K562 (cell line): ENCODE measurements around the gene LAG3. TPM values are rescaled to one million over a fixed set of nuclear protein-coding genes. Genes with fewer than 3 reads are reported as not detected.
A peak's percentile ranks its signal among the peaks of the same experiment; 100 is the strongest.

Experiments used
- BCL6 ChIP-seq: fragments of 250-450 bp; sonication (Bioruptor Pico); IDR thresholded peaks from 2 replicates; pipeline ENCODE4 v1.4.0; 2020
- BRD9 ChIP-seq: fragments of 450-650 bp; IDR thresholded peaks from 2 replicates; pipeline ENCODE4 v1.6.1; 2018; ENCODE audit warnings: low read depth; ENCODE audit not compliant: partially characterized antibody
- DACH1 ChIP-seq: fragments of 450-650 bp; IDR thresholded peaks from 2 replicates; pipeline ENCODE4 v1.6.1; 2018; ENCODE audit not compliant: partially characterized antibody
- FOSL1 ChIP-seq: fragments of 200-800 bp; sonication (Bioruptor generic); conservative IDR thresholded peaks from 2 replicates; pipeline ENCODE4 v1.6.1; 2016; ENCODE audit warnings: missing genetic modification characterization, missing compliant biosample characterization
- GATAD2B ChIP-seq: fragments of 450-650 bp; IDR thresholded peaks from 2 replicates; pipeline ENCODE4 v1.6.1; 2017; ENCODE audit warnings: mild to moderate bottlenecking, borderline replicate concordance
- HNRNPH1 ChIP-seq: fragments of 200-400 bp; formaldehyde crosslinking; optimal IDR thresholded peaks from 2 replicates; pipeline ENCODE3; 2017; ENCODE audit warnings: low read depth, mild to moderate bottlenecking, low read length, moderate library complexity
- LARP7 ChIP-seq: fragments of 450-650 bp; IDR thresholded peaks from 2 replicates; pipeline ENCODE4 v1.6.1; 2016
- NEUROD1 ChIP-seq: fragments of 150-350 bp; IDR thresholded peaks from 2 replicates; pipeline ENCODE4 v1.6.1; 2014; ENCODE audit warnings: borderline replicate concordance, low read length, low read depth; ENCODE audit not compliant: partially characterized antibody
- NFRKB ChIP-seq: fragments of 450-650 bp; IDR thresholded peaks from 2 replicates; pipeline ENCODE4 v1.6.1; 2016; ENCODE audit warnings: low read depth
- RHOXF2B ChIP-seq: fragments of 250-450 bp; sonication (Bioruptor Pico); conservative IDR thresholded peaks from 2 replicates; pipeline ENCODE4 v1.5.1; 2021
- SMAD2 ChIP-seq: fragments of 150-350 bp; IDR thresholded peaks from 2 replicates; pipeline ENCODE4 v1.6.1; 2014; ENCODE audit warnings: low read depth, mild to moderate bottlenecking, low read length
- ZFP1 ChIP-seq: fragments of 450-650 bp; formaldehyde crosslinking; IDR thresholded peaks from 2 replicates; pipeline ENCODE4 v1.4.0; 2020; ENCODE audit warnings: mild to moderate bottlenecking, mixed read lengths
- ZKSCAN1 ChIP-seq: fragments of 150-350 bp; IDR thresholded peaks from 2 replicates; pipeline ENCODE4 v1.6.1; 2016; ENCODE audit warnings: low read depth, low read length
- ZNF445 ChIP-seq: fragments of 250-450 bp; sonication (Bioruptor Pico); IDR thresholded peaks from 2 replicates; pipeline ENCODE4 v1.4.0; 2020; ENCODE audit warnings: low read depth, mild to moderate bottlenecking, moderate library complexity
- polyA plus RNA-seq, 8 experiments: library from polyadenylated mRNA; depleted of rRNA in 4 of 8; stranded (reverse) in 5 of 8; unstranded in 3 of 8; fragments of >200 nt; fragmentation: Nextera tagmentation in 2 of 8; fragmentation: Illumina TruSeq in 1 of 8; extraction: Ambion mirVana in 2 of 8; extraction: Trizol in 1 of 8; gene quantifications; 2 replicates each; pipeline versions ENCODE4 v1.2.1 to v1.2.3, GENCODE V29; 2011 to 2014; ENCODE audit warnings: inconsistent platforms in 1 of 8, missing spikeins in 1 of 8
- total RNA-seq, 7 experiments: library from RNA; depleted of rRNA in 6 of 7; stranded (reverse); fragments of >200 nt in 6 of 7; fragmentation: Illumina TruSeq in 2 of 7; extraction: Trizol in 2 of 7; gene quantifications; 2 replicates each; pipeline versions ENCODE4 v1.2.1 to v1.2.3, GENCODE V29; 2011 to 2021; ENCODE audit warnings: low replicate concordance in 1 of 7
- TF ChIP-seq, protein P1 (sequence below), 2 experiments: fragments of 450-650 bp in 1 of 2; sonication (generic) in 1 of 2; formaldehyde crosslinking in 1 of 2; IDR thresholded peaks in 1 of 2; conservative IDR thresholded peaks in 1 of 2; 2 replicates each; pipeline versions ENCODE4 v1.6.1 to v1.8.1; 2016 to 2023; ENCODE audit warnings: mild to moderate bottlenecking in 2 of 2, moderate library complexity in 2 of 2, inconsistent platforms in 1 of 2, missing genetic modification reagents in 1 of 2
- TF ChIP-seq, protein P2 (sequence below), 2 experiments: fragments of 450-650 bp; formaldehyde crosslinking in 1 of 2; IDR thresholded peaks; 2 replicates each; pipeline versions ENCODE4 v1.4.0 to v1.6.1; 2014 to 2020; ENCODE audit warnings: mild to moderate bottlenecking in 2 of 2, borderline replicate concordance in 1 of 2, low read depth in 1 of 2
- TF ChIP-seq, protein P3 (sequence below): fragments of 250-450 bp; sonication (Bioruptor Pico); IDR thresholded peaks from 2 replicates; pipeline ENCODE4 v1.4.0; 2020

The LAG3 gene
- total and polyA plus RNA-seq, 9 of the 15 experiments (the other 6 are each of a cell fraction or from before 2014, with no cell fraction given) = 0.07 to 0.66 (median 0.09) TPM; not detected in 1

DNA sequence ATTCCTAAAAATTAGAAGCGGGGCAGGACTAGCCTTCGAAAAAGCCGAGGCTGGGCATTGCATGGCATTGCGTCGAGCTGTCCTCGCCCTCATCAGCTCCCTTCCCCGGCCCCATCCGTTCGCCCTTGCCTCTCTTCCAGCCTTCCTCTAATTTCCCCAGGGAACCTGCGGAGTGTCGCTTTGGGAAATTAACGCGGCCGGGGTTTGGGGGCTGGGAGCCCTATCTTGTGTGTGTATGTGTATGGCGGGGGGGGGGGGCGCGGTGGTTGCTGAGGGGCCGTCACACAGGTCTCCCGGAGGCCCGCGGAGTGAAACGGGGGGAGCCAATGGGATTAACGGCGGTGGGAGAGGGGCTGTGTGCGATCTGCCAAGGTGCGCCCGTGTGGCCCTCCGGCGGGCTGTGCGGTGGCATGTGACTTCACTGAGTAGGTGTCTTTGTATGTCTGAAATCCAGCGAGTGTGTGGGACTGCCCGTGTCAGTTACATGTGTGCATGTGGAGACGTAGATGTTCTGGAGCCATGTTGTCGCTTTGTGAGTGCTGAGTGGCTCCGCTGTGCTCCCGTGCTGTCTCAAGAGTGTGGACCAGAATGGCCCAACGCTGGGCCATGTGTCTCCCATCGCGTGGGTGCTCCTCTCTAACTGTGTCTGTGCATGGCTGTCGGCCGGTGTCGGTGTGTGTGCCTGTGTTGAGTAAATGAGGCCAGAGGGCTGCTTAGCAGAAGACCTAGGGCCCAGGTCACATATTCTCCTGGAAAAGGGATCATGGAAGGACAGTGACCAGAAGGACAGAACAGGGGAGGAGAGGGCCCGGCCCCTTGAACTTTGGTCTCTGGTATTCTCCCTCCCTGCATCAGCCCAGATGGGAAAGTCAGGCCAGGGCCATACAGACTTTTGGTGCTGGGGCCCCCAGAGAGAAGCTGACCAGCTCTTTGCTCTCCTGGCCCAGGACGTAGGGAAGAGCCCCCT lies 4.7 kb upstream of the LAG3 start (continued):
- TF ChIP-seq NFRKB (no peak), ZFP1 (CRISPR knock-in tag) (no peak), BCL6 (CRISPR knock-in tag) (no peak), ZKSCAN1 (0 out of 2 replicates have a peak, but pooled peaks have one; percentile 18), ZNF445 (CRISPR knock-in tag) (no peak), DACH1 (no peak), LARP7 (no peak), HNRNPH1 (no peak), RHOXF2B (no peak), NEUROD1 (peak; percentile 0), BRD9 (no peak), SMAD2 (no peak), FOSL1 (tag) (no peak), GATAD2B (no peak)
- TF ChIP-seq, protein P1, sequence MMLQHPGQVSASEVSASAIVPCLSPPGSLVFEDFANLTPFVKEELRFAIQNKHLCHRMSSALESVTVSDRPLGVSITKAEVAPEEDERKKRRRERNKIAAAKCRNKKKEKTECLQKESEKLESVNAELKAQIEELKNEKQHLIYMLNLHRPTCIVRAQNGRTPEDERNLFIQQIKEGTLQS (IDR thresholded peaks at IDR 0.05) = no peak
- TF ChIP-seq, protein P1 (CRISPR knock-in tag; conservative IDR thresholded peaks at IDR 0.05) = no peak
- TF ChIP-seq, protein P2, sequence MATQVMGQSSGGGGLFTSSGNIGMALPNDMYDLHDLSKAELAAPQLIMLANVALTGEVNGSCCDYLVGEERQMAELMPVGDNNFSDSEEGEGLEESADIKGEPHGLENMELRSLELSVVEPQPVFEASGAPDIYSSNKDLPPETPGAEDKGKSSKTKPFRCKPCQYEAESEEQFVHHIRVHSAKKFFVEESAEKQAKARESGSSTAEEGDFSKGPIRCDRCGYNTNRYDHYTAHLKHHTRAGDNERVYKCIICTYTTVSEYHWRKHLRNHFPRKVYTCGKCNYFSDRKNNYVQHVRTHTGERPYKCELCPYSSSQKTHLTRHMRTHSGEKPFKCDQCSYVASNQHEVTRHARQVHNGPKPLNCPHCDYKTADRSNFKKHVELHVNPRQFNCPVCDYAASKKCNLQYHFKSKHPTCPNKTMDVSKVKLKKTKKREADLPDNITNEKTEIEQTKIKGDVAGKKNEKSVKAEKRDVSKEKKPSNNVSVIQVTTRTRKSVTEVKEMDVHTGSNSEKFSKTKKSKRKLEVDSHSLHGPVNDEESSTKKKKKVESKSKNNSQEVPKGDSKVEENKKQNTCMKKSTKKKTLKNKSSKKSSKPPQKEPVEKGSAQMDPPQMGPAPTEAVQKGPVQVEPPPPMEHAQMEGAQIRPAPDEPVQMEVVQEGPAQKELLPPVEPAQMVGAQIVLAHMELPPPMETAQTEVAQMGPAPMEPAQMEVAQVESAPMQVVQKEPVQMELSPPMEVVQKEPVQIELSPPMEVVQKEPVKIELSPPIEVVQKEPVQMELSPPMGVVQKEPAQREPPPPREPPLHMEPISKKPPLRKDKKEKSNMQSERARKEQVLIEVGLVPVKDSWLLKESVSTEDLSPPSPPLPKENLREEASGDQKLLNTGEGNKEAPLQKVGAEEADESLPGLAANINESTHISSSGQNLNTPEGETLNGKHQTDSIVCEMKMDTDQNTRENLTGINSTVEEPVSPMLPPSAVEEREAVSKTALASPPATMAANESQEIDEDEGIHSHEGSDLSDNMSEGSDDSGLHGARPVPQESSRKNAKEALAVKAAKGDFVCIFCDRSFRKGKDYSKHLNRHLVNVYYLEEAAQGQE (IDR thresholded peaks at IDR 0.05; ENCODE audit: borderline replicate concordance) = no peak
- TF ChIP-seq, protein P2 (CRISPR knock-in tag; IDR thresholded peaks at IDR 0.05; ENCODE audit: low read depth) = no peak
- TF ChIP-seq, protein P3, sequence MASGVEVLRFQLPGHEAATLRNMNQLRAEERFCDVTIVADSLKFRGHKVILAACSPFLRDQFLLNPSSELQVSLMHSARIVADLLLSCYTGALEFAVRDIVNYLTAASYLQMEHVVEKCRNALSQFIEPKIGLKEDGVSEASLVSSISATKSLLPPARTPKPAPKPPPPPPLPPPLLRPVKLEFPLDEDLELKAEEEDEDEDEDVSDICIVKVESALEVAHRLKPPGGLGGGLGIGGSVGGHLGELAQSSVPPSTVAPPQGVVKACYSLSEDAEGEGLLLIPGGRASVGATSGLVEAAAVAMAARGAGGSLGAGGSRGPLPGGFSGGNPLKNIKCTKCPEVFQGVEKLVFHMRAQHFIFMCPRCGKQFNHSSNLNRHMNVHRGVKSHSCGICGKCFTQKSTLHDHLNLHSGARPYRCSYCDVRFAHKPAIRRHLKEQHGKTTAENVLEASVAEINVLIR = no peak
